Activated CD4-positive, alpha-beta T cell treated with anti-CD3 and anti-CD28 coated beads, Interleukin-2, amount 10 ng/mL, durations not matched to agents 7 days and 5 days (primary cell): ENCODE results near the gene NAA15. TPM values are rescaled to one million over a fixed set of nuclear protein-coding genes. Genes with fewer than 3 reads are reported as not detected.
"Not testable (repeated sequence)": the region's sequence is repeated elsewhere in the genome, so short reads cannot be mapped to it uniquely, and the experiment has no call there.

ENCODE experiments used
- CTCF ChIA-PET: fragments of 350-600 bp; sonication (Branson Sonifier 250); formaldehyde crosslinking; loops from one replicate; lab custom pipeline; 2021; ENCODE audit warnings: antibody characterized with exemption; lab: Charles Lee
- POLR2A ChIA-PET: fragments of 350-600 bp; sonication (Branson Sonifier 250); formaldehyde crosslinking; loops from one replicate; lab custom pipeline; 2021; ENCODE audit warnings: antibody characterized with exemption; lab: Charles Lee
- DNase-seq: peaks from one replicate; pipeline ENCODE4 v3.0.0-alpha.2; 2020
- H3K27ac Mint-ChIP-seq: one replicate; pipeline ENCODE4 v1.8.0; 2021; ENCODE audit warnings: mild to moderate bottlenecking, moderate library complexity, mixed read lengths
- H3K27me3 Mint-ChIP-seq: one replicate; pipeline ENCODE4 v1.8.0; 2021; ENCODE audit warnings: mixed read lengths
- H3K36me3 Mint-ChIP-seq: one replicate; pipeline ENCODE4 v1.8.0; 2021; ENCODE audit warnings: low read depth, mixed read lengths
- H3K4me1 Mint-ChIP-seq: one replicate; pipeline ENCODE4 v1.8.0; 2021; ENCODE audit warnings: mixed read lengths
- H3K4me3 Mint-ChIP-seq: one replicate; pipeline ENCODE4 v1.8.0; 2021; ENCODE audit warnings: mild to moderate bottlenecking, moderate library complexity, mixed read lengths
- H3K9me3 Mint-ChIP-seq: one replicate; pipeline ENCODE4 v1.8.0; 2021; ENCODE audit warnings: mixed read lengths
- total RNA-seq, 2 experiments: library from RNA; stranded (reverse); gene quantifications; one replicate each; pipeline ENCODE4 v1.2.3, GENCODE V29; 2021

Gene NAA15
- total RNA-seq, 2 experiments from 2014 or later = 44.8 to 53.5 TPM

- DNase-seq = peak; percentile 39
- Mint-ChIP-seq H3K9me3 (no peaks in the 10 kb centered on the region), H3K27ac (peak overlapping the region; percentile 99), H3K4me3 (peak overlapping the region; percentile 99), H3K36me3 (peaks cover 21% of the 10 kb centered on the region), H3K4me1 (peaks cover 61% of the 10 kb centered on the region), H3K27me3 (no peaks in the 10 kb centered on the region)
- CTCF ChIA-PET = interaction anchor here (0.6 to 2.4 kb wide), 9 partner anchors 8 to 270 kb away, joined by 3 to 9 read pairs (median 5); no protein-coding TSS in a partner anchor
- POLR2A ChIA-PET = interaction anchor here (0.5 to 0.9 kb wide), 3 partner anchors 34 to 157 kb away, joined by 3 to 6 read pairs (median 4); no protein-coding TSS in a partner anchor
Measured at GRCh38 chr4:139300431-139301112, 733 bp upstream of the NAA15 start.

- DNase-seq = peak; percentile 75
- Mint-ChIP-seq H3K27ac (peak within 1 kb of the TSS; percentile 99), H3K9me3 (no peaks in the 10 kb centered on the region), H3K4me1 (peaks cover 63% of the 10 kb centered on the region), H3K36me3 (peaks cover 30% of the 10 kb centered on the region), H3K27me3 (no peaks in the 10 kb centered on the region), H3K4me3 (peak within 1 kb of the TSS; percentile 99)
- POLR2A ChIA-PET = interaction anchor here (0.5 to 0.8 kb wide), 4 partner anchors 10 to 220 kb away, joined by 3 to 4 read pairs (median 3); no protein-coding TSS in a partner anchor
- CTCF ChIA-PET = interaction anchor here (0.6 to 2.4 kb wide), 14 partner anchors 8 to 285 kb away, joined by 3 to 9 read pairs (median 3); no protein-coding TSS in a partner anchor
Measured at GRCh38 chr4:139301821-139302611, 711 bp downstream of the NAA15 start, which contains the start of gene NDUFC1. Gene NDUFC1, minus strand, starts transcription at chr4:139302477. Its CDS starts 6,679 bp downstream, at chr4:139295798.

GRCh38 chr4:139304920-139305319 is 3.6 kb downstream of the NAA15 start:
- Mint-ChIP-seq H3K36me3 (peaks cover 39% of the 10 kb centered on the region), H3K4me1 (peaks cover 55% of the 10 kb centered on the region), H3K27me3 (no peaks in the 10 kb centered on the region), H3K9me3 (no peaks in the 10 kb centered on the region), H3K27ac (no peak overlapping the region), H3K4me3 (no peak overlapping the region)
- ChIA-PET CTCF (interaction anchor here (1.0 to 1.8 kb wide), 3 partner anchors 9 to 63 kb away, joined by 4 to 9 read pairs (median 5); no protein-coding TSS in a partner anchor), POLR2A (no interaction called here)
- DNase-seq = no peak

- DNase-seq = no peak
- Mint-ChIP-seq H3K36me3 (peaks cover 27% of the 10 kb centered on the region), H3K27me3 (no peaks in the 10 kb centered on the region), H3K9me3 (no peaks in the 10 kb centered on the region), H3K27ac (peak overlapping the region; percentile 16), H3K4me1 (peaks cover 64% of the 10 kb centered on the region), H3K4me3 (no peak overlapping the region)
- ChIA-PET POLR2A (no interaction called here), CTCF (interaction anchor here (0.6 to 3.0 kb wide), 4 partner anchors 11 to 42 kb away, joined by 3 to 13 read pairs (median 4); no protein-coding TSS in a partner anchor)
Measured at GRCh38 chr4:139311909-139312308, 10.6 kb downstream of the NAA15 start.

- no peaks in the 10 kb centered on the region for H3K9me3 Mint-ChIP-seq
- H3K4me3 Mint-ChIP-seq = no peak overlapping the region
- no peaks in the 10 kb centered on the region for H3K27me3 Mint-ChIP-seq
- H3K36me3 Mint-ChIP-seq = peaks cover 25% of the 10 kb centered on the region
- ChIA-PET CTCF (interaction anchor here (3.0 kb wide), 1 partner anchor 17 kb away, joined by 13 read pairs; no protein-coding TSS in a partner anchor), POLR2A (interaction anchor here (0.5 to 0.6 kb wide), 2 partner anchors 10 to 11 kb away, joined by 3 read pairs; partner anchors contain the start of gene NDUFC1)
- peak overlapping the region; percentile 93 for H3K27ac Mint-ChIP-seq
- peaks cover 63% of the 10 kb centered on the region for H3K4me1 Mint-ChIP-seq
- DNase-seq = no peak
Measured at GRCh38 chr4:139312552-139313332, 11.4 kb downstream of the NAA15 start.

- DNase-seq, POLR2A ChIA-PET, H3K27me3 Mint-ChIP-seq, H3K9me3 Mint-ChIP-seq: not testable (repeated sequence)
- CTCF ChIA-PET = interaction anchor here (3.0 kb wide), 1 partner anchor 17 kb away, joined by 13 read pairs; no protein-coding TSS in a partner anchor
- peak overlapping the region; percentile 93 for H3K27ac Mint-ChIP-seq
- peak overlapping the region; percentile 26 for H3K4me3 Mint-ChIP-seq
- peaks cover 65% of the 10 kb centered on the region for H3K4me1 Mint-ChIP-seq
- peaks cover 23% of the 10 kb centered on the region for H3K36me3 Mint-ChIP-seq
Measured at GRCh38 chr4:139313414-139313813, 12.1 kb downstream of the NAA15 start.

GRCh38 chr4:139314047-139314800 is 12.9 kb downstream of the NAA15 start:
- Mint-ChIP-seq H3K27me3 (no peaks in the 10 kb centered on the region), H3K4me1 (peaks cover 65% of the 10 kb centered on the region), H3K27ac (peak overlapping the region; percentile 93), H3K36me3 (peaks cover 23% of the 10 kb centered on the region), H3K9me3 (no peaks in the 10 kb centered on the region), H3K4me3 (peak overlapping the region; percentile 26)
- CTCF ChIA-PET = no interaction called here
- peak; percentile 39 for DNase-seq
- POLR2A ChIA-PET = no interaction called here

GRCh38 chr4:139315221-139315675 is 13.9 kb downstream of the NAA15 start:
- POLR2A ChIA-PET = no interaction called here
- H3K9me3 Mint-ChIP-seq = peaks cover 6% of the 10 kb centered on the region
- peaks cover 28% of the 10 kb centered on the region for H3K36me3 Mint-ChIP-seq
- peak overlapping the region; percentile 9 for H3K4me3 Mint-ChIP-seq
- H3K4me1 Mint-ChIP-seq = peaks cover 70% of the 10 kb centered on the region
- H3K27me3 Mint-ChIP-seq = no peaks in the 10 kb centered on the region
- CTCF ChIA-PET = interaction anchor here (1.0 kb wide), 1 partner anchor 19 kb away, joined by 4 read pairs; no protein-coding TSS in a partner anchor
- DNase-seq = no peak
- peak overlapping the region; percentile 71 for H3K27ac Mint-ChIP-seq

- ChIA-PET CTCF (interaction anchor here (0.8 kb wide), 1 partner anchor 16 kb away, joined by 3 read pairs; the partner anchor contains the start of gene NAA15), POLR2A (no interaction called here)
- H3K36me3 Mint-ChIP-seq = peaks cover 30% of the 10 kb centered on the region
- no peak overlapping the region for H3K4me3 Mint-ChIP-seq
- no peaks in the 10 kb centered on the region for H3K27me3 Mint-ChIP-seq
- H3K4me1 Mint-ChIP-seq = peaks cover 66% of the 10 kb centered on the region
- H3K9me3 Mint-ChIP-seq = peaks cover 6% of the 10 kb centered on the region
- no peak for DNase-seq
- no peak overlapping the region for H3K27ac Mint-ChIP-seq
Measured at GRCh38 chr4:139316733-139317132, 15.4 kb downstream of the NAA15 start.

GRCh38 chr4:139317635-139318034 is 16.3 kb downstream of the NAA15 start:
- H3K4me3 Mint-ChIP-seq = no peak overlapping the region
- ChIA-PET POLR2A (no interaction called here), CTCF (interaction anchor here (0.8 kb wide), 1 partner anchor 17 kb away, joined by 3 read pairs; the partner anchor contains the start of gene NAA15)
- peaks cover 65% of the 10 kb centered on the region for H3K4me1 Mint-ChIP-seq
- no peak for DNase-seq
- no peak overlapping the region for H3K27ac Mint-ChIP-seq
- H3K9me3 Mint-ChIP-seq = peaks cover 6% of the 10 kb centered on the region
- H3K27me3 Mint-ChIP-seq = no peaks in the 10 kb centered on the region
- H3K36me3 Mint-ChIP-seq = peaks cover 34% of the 10 kb centered on the region

- Mint-ChIP-seq H3K4me1 (peaks cover 55% of the 10 kb centered on the region), H3K27me3 (no peaks in the 10 kb centered on the region), H3K36me3 (peaks cover 29% of the 10 kb centered on the region), H3K27ac (peak overlapping the region; percentile 33), H3K4me3 (no peak overlapping the region), H3K9me3 (peaks cover 6% of the 10 kb centered on the region)
- ChIA-PET CTCF (interaction anchor here (1.4 to 1.6 kb wide), 2 partner anchors 10 to 14 kb away, joined by 3 to 5 read pairs; no protein-coding TSS in a partner anchor), POLR2A (interaction anchor here (0.6 kb wide), 1 partner anchor 13 kb away, joined by 3 read pairs; no protein-coding TSS in a partner anchor)
- no peak for DNase-seq
Measured at GRCh38 chr4:139319571-139319970, 18.3 kb downstream of the NAA15 start.
